H1 (cell line): ENCODE results near the gene RBBP8. TPM values are rescaled to one million over a fixed set of nuclear protein-coding genes. Genes with fewer than 3 reads are reported as not detected.
A peak's percentile ranks its signal among the peaks of the same experiment; 100 is the strongest.

Source experiments
- BCL11A ChIP-seq, 2 experiments: IDR thresholded peaks; one replicate each; pipeline ENCODE4 v1.6.1; 2011; ENCODE audit warnings: low read depth in 2 of 2, low read length in 2 of 2, mild to moderate bottlenecking in 2 of 2
- CTBP2 ChIP-seq: IDR thresholded peaks from 2 replicates; pipeline ENCODE4 v1.7.0; 2011; ENCODE audit warnings: borderline replicate concordance, mild to moderate bottlenecking, moderate library complexity, mixed read lengths, low read length; ENCODE audit not compliant: insufficient read depth, insufficient read length
- HDAC6 ChIP-seq: IDR thresholded peaks from one replicate; pipeline ENCODE4 v1.7.1; 2012; ENCODE audit warnings: low read depth, mild to moderate bottlenecking, inconsistent platforms, low read length, moderate library complexity
- RAD21 ChIP-seq, 2 experiments: IDR thresholded peaks in 1 of 2; conservative IDR thresholded peaks in 1 of 2; 2 replicates each; pipeline ENCODE4 v1.6.1; 2011; ENCODE audit warnings: low read depth in 2 of 2, low read length in 2 of 2, improper control_type of control experiment in 1 of 2, inconsistent platforms in 1 of 2, mild to moderate bottlenecking in 1 of 2, moderate library complexity in 1 of 2
- RNF2 ChIP-seq: fragments of 200-900, 300-1000 bp; sonication (generic); IDR thresholded peaks from 2 replicates; pipeline ENCODE4 v1.7.1; 2016; ENCODE audit warnings: borderline replicate concordance, low read depth, mild to moderate bottlenecking, antibody characterized with exemption, low read length; ENCODE audit not compliant: poor library complexity, severe bottlenecking; ENCODE audit errors: missing control alignments
- RXRA ChIP-seq: IDR thresholded peaks from 2 replicates; pipeline ENCODE4 v1.6.1; 2011; ENCODE audit warnings: low read depth, mild to moderate bottlenecking, low read length, moderate library complexity; ENCODE audit not compliant: insufficient read depth
- YY1 ChIP-seq: IDR thresholded peaks from 2 replicates; pipeline ENCODE4 v1.6.1; 2011; ENCODE audit warnings: low read depth, mild to moderate bottlenecking, low read length
- ZNF274 ChIP-seq: IDR thresholded peaks from 2 replicates; pipeline ENCODE4 v1.7.0; 2012; ENCODE audit warnings: low read length, borderline replicate concordance; ENCODE audit errors: extremely low read depth
- polyA plus RNA-seq, 7 experiments: library from polyadenylated mRNA; depleted of rRNA in 3 of 7; stranded (reverse) in 5 of 7; unstranded in 2 of 7; fragments of >200 nt in 5 of 7; fragments of 200-250 nt in 2 of 7; gene quantifications; 1 replicate in 5 of 7; 2 replicates in 1 of 7; 4 replicates in 1 of 7; pipeline versions ENCODE4 v1.2.1 to v1.2.3, GENCODE V29; 2011 to 2013; ENCODE audit warnings: missing spikeins in 2 of 7, mixed read lengths in 2 of 7
- total RNA-seq: library from RNA; stranded (reverse); fragmentation: NEBNext Ultra II Directional; extraction: Animal tissue kit (Norgen Biotek cat#: 25700); gene quantifications from 2 replicates; pipeline ENCODE4 v1.2.1, GENCODE V29; 2021
- TF ChIP-seq, protein P1 (sequence below): IDR thresholded peaks from 2 replicates; pipeline ENCODE4 v1.6.1; 2012; ENCODE audit warnings: inconsistent platforms

The RBBP8 gene
- total and polyA plus RNA-seq, 2 of the 8 experiments (the other 6 are each of a cell fraction or from before 2014, with no cell fraction given), result 16.1 to 65.8 TPM

DNA sequence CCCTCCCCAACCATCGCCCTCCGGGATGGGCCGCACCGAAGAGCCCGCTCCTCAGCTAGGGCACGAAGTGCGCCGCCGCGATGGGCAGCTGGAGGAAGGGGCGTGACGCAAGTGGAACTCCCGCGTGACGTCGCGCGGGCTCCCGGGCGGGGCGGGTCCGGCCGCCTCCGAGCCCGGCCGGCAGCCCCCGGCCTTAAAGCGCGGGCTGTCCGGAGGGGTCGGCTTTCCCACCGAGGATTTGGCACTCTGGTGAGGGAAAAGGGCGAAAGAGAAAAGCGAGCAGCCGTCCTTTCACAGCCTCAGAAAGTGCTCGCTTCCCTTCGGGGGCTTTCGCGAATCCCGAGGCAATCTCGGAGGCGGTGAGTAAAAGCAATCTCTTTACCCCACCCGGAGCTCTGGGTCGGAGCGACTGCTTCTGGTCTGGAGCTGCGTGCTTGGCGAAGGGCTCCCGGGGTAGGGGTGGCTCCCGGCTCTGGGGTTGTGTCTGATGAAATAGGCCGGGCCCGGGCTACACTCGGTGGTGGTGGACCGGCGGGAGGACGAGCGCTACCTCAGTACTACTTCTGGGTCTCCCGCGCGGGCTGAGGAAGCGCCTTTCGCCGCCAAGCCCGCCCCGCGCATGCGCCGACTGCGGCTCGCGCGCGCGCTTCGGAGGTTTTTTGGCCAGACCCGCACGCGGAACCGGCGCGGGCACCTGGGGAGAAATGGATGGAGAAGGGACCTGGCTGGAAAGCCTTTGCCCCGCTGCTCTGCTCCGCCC lies at the start of gene RBBP8 (continued):
- TF ChIP-seq CTBP2 (peak; percentile 10), HDAC6 (no peak), RAD21 (IDR thresholded peaks at IDR 0.05 in 1 of 2, conservative IDR thresholded peaks at IDR 0.05 in 1 of 2; ENCODE audit: low read depth in 2 of 2, low read length in 2 of 2) (0 out of 4 replicates have a peak, but pooled peaks of 1 of the 2 experiments have one; percentile 5), RNF2 (no peak), BCL11A (IDR thresholded peaks at IDR 0.05; ENCODE audit: low read depth in 2 of 2, low read length in 2 of 2) (no peak), YY1 (no peak), RXRA (no peak), ZNF274 (no peak)
- TF ChIP-seq, protein P1, sequence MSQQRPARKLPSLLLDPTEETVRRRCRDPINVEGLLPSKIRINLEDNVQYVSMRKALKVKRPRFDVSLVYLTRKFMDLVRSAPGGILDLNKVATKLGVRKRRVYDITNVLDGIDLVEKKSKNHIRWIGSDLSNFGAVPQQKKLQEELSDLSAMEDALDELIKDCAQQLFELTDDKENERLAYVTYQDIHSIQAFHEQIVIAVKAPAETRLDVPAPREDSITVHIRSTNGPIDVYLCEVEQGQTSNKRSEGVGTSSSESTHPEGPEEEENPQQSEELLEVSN, result peak; percentile 76
